Measurements from ENCODE around the gene GPR68.
A peak's percentile ranks its signal among the peaks of the same experiment; 100 is the strongest.

The GPR68 gene

DNA sequence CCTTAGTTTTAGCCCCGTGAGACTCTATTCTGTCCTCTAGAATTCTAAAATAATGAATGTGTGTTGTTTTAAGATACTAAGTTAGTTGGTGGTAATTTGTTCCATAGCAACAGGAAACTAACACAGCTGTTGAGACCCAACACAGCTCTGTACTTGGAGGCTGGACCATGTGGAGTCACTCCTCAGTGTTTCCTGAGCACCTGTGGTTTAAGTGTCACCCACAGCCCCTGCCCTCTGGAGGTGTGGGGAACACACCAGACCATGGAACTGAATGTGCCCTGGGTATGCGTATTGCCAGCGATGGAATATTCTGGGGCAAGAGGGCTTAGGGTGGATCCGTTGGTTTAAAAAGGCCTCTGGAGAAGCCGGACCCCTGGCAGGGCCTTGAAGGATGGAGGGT, 16.6 kb upstream of the GPR68 start:
- Histone ChIP-seq H3K9ac (ENCODE audit: low read length) (no peak overlapping the region), H4K20me1 (ENCODE audit: insufficient read depth, low read length) (no peaks in the 10 kb centered on the region), H3K4me3 (ENCODE audit: low read length) (no peak overlapping the region), H3K9me3 (ENCODE audit: insufficient read depth, low read length) (no peaks in the 10 kb centered on the region), H2AFZ (ENCODE audit: low read depth, low read length) (no peak overlapping the region), H3K79me2 (ENCODE audit: low read length) (no peaks in the 10 kb centered on the region), H3K36me3 (replicated peaks; ENCODE audit: low read depth, low read length) (no peaks in the 10 kb centered on the region), H3K4me2 (ENCODE audit: low read length) (no peak overlapping the region), H3K27ac (ENCODE audit: low read length) (no peak overlapping the region), H3K27me3 (ENCODE audit: low read depth, low read length) (no peaks in the 10 kb centered on the region), H3K4me1 (ENCODE audit: low read length) (peaks cover 13% of the 10 kb centered on the region)
- TF ChIP-seq CTCF (IDR thresholded peaks at IDR 0.05; ENCODE audit: low read depth, low read length) (no peak), EZH2phosphoT487 (IDR thresholded peaks at IDR 0.05; ENCODE audit: low read depth) (no peak)

DNA sequence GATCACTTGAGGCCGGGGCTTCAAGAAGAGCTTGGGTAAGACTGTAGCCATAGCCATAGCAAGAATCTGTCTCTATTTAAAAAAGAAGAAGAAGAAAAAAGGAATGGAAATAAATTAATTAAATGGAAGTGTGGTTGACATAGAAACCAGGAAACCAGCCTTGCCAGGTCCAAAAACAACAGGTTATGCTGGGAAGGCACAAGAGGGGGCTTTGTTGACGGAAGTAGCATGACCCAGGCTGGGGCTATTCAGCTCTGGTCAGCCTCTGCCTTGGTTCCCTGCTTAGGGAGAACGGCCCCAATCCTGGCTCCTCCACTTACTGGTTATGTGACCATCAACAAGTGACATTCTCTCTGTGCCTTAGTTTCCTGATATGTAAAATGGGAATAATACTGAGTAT, 14.4 kb upstream of the GPR68 start:
- Histone ChIP-seq H3K79me2 (ENCODE audit: low read length) (no peaks in the 10 kb centered on the region), H3K27ac (ENCODE audit: low read length) (no peak overlapping the region), H3K4me3 (ENCODE audit: low read length) (no peak overlapping the region), H3K9me3 (ENCODE audit: insufficient read depth, low read length) (no peaks in the 10 kb centered on the region), H4K20me1 (ENCODE audit: insufficient read depth, low read length) (no peaks in the 10 kb centered on the region), H2AFZ (ENCODE audit: low read depth, low read length) (no peak overlapping the region), H3K27me3 (ENCODE audit: low read depth, low read length) (peaks cover 6% of the 10 kb centered on the region), H3K4me2 (ENCODE audit: low read length) (no peak overlapping the region), H3K4me1 (ENCODE audit: low read length) (peaks cover 16% of the 10 kb centered on the region), H3K9ac (ENCODE audit: low read length) (no peak overlapping the region), H3K36me3 (replicated peaks; ENCODE audit: low read depth, low read length) (no peaks in the 10 kb centered on the region)
- TF ChIP-seq EZH2phosphoT487 (IDR thresholded peaks at IDR 0.05; ENCODE audit: low read depth) (no peak), CTCF (IDR thresholded peaks at IDR 0.05; ENCODE audit: low read depth, low read length) (no peak)

- Histone ChIP-seq H3K27ac (ENCODE audit: low read length) (no peak overlapping the region), H4K20me1 (ENCODE audit: insufficient read depth, low read length) (no peaks in the 10 kb centered on the region), H3K9me3 (ENCODE audit: insufficient read depth, low read length) (no peaks in the 10 kb centered on the region), H3K4me2 (ENCODE audit: low read length) (peak overlapping the region; percentile 48), H3K79me2 (ENCODE audit: low read length) (no peaks in the 10 kb centered on the region), H3K27me3 (ENCODE audit: low read depth, low read length) (peaks cover 11% of the 10 kb centered on the region), H3K36me3 (replicated peaks; ENCODE audit: low read depth, low read length) (no peaks in the 10 kb centered on the region), H2AFZ (ENCODE audit: low read depth, low read length) (peak overlapping the region; percentile 69; the same call in 1 of the 2 replicates), H3K9ac (ENCODE audit: low read length) (no peak overlapping the region), H3K4me1 (ENCODE audit: low read length) (peaks cover 20% of the 10 kb centered on the region), H3K4me3 (ENCODE audit: low read length) (0 out of 2 replicates have a peak overlapping the region, but pooled peaks have one; percentile 8)
- TF ChIP-seq CTCF (IDR thresholded peaks at IDR 0.05; ENCODE audit: low read depth, low read length) (no peak), EZH2phosphoT487 (IDR thresholded peaks at IDR 0.05; ENCODE audit: low read depth) (no peak)
Measured at GRCh38 chr14:91258011-91258618, 13.6 kb upstream of the GPR68 start.

DNA sequence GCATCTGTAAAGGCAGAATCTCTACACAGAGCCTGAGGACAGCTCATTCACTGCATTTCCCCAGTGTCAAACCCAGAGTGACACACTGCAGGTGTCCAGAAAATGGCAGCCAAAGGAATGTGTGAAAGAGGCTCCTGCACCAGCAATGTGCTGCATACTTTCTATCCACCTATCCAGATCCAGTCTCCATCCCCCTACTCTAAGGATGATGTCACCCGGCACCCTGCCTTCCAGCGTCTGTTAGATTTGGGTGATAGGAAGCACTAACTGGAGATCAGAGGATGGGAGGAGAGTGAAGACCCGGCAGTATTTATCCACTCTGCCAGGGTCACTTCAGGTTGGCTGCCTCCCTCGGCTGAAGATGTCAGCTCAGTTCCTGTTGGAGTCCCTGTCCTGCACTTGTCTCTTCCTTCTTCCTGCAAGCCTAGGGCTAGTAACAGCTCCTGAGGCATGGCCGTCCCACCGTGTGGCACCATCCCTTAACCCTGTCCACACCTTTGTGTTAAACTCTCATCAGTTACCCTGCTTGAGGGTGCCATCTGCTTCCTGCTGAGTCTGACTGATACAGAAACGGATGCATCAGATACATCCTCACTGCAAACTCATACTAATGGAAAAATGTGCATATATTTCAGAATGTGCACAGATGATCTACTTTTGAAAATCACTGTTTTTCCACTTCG, 13.0 kb upstream of the GPR68 start:
- no peaks in the 10 kb centered on the region for H4K20me1 ChIP-seq (ENCODE audit: insufficient read depth, low read length)
- H3K27me3 ChIP-seq (ENCODE audit: low read depth, low read length), result peaks cover 13% of the 10 kb centered on the region
- no peak overlapping the region for H3K27ac ChIP-seq (ENCODE audit: low read length)
- no peaks in the 10 kb centered on the region for H3K36me3 ChIP-seq (replicated peaks; ENCODE audit: low read depth, low read length)
- H3K9ac ChIP-seq (ENCODE audit: low read length), result no peak overlapping the region
- peak overlapping the region; percentile 48 for H3K4me2 ChIP-seq (ENCODE audit: low read length)
- TF ChIP-seq EZH2phosphoT487 (IDR thresholded peaks at IDR 0.05; ENCODE audit: low read depth) (no peak), CTCF (IDR thresholded peaks at IDR 0.05; ENCODE audit: low read depth, low read length) (no peak)
- H3K9me3 ChIP-seq (ENCODE audit: insufficient read depth, low read length), result no peaks in the 10 kb centered on the region
- H2AFZ ChIP-seq (ENCODE audit: low read depth, low read length), result peak overlapping the region; percentile 69; the same call in 1 of the 2 replicates
- 0 out of 2 replicates have a peak overlapping the region, but pooled peaks have one; percentile 8 for H3K4me3 ChIP-seq (ENCODE audit: low read length)
- peaks cover 23% of the 10 kb centered on the region for H3K4me1 ChIP-seq (ENCODE audit: low read length)
- H3K79me2 ChIP-seq (ENCODE audit: low read length), result no peaks in the 10 kb centered on the region

Measured in OCI-LY3 (cell line).